Muscle of back (tissue), 11 donors: Measurements from ENCODE around the gene EFHD1. TPM values are rescaled to one million over a fixed set of nuclear protein-coding genes. Genes with fewer than 3 reads are reported as not detected.
"Not testable (repeated sequence)": the region's sequence is repeated elsewhere in the genome, so short reads cannot be mapped to it uniquely, and the experiment has no call there.

Source experiments
- DNase-seq, 3 donors: peaks; one replicate each; pipeline versions ENCODE4 v3.0.0 to v3.0.0-alpha.2; 2013
- polyA plus RNA-seq, 10 donors: library from polyadenylated mRNA; unstranded; fragments of 120-200 nt; gene quantifications; one replicate each; pipeline ENCODE4 v1.2.1, GENCODE V29; 2013; ENCODE audit not compliant: insufficient read length in 10 of 10

EFHD1 gene
- polyA plus RNA-seq, 10 donors, result 12.8 to 40.9 (median 25.5) TPM

DNA sequence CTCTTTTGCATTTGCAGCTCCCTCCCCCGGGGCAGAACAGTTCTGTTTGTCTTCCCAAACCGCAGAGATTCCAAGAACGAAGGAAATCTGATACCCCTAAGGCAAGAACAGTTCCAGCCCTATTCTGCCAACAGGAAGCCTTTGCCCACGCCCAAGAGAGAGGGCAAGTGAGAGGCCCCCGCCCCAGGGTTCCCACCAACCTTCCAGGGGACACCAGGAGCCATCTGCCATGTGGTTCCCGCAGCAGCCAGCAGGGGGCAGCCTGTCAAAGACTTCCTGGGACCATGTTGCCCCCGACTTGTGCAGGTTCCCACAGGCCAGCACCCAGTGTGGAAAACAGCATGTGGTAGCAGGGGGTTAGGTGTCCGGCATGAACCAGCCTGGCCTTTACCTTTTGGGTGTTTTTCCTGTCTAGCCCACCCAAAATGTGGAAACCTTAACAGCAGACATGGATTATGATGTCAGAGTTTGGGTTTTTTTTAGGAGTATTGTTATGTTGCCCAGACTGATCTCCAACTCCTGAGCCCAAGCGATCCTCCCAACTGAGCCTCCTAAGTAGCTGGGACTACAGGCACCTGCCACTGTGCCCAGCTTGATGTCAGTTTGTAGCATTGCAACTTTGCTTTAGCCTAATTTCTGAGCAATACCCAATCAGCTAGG lies 21.7 kb upstream of the EFHD1 start:
- DNase-seq, result peak in 1 of 3 donors; percentile 29

DNA sequence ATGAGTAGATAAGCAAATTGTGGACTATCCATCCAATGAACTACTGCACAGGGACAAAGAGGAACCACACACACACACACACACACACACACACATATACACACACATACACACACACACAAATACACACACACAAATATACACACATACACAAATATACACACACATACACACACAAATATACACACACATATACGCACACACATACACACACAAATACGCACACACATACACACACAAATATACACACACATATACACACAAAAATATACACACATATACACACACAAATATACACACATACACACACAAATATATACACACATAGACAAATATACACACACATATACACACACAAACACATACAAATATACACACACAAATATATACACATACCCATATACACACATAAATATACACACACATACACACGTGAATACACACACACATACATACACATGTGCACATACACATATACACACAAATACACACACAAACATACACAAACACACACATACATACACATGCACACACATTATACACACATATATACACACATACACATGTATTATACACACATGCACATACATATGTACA lies 19.8 kb upstream of the EFHD1 start:
- no peak for DNase-seq

DNA sequence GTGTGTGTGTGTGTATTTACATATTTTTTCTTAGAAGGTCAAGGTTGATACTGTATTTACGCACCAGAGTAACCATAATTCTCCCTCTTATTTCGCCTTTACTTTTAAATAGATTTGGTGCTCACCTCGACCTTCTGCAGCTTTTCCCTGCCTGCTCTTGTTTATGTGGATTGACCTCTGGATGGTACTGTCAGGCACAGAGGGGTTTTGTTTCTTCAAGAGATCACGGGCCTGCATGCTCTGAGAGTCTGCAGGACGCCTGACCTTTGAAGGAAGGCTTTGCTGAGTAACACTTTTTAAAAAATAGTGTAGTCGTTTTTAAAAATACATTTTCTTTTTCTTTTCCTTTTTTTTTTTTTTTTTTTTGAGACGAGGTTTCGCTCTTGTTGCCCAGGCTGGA lies 18.1 kb upstream of the EFHD1 start:
- no peak for DNase-seq

DNA sequence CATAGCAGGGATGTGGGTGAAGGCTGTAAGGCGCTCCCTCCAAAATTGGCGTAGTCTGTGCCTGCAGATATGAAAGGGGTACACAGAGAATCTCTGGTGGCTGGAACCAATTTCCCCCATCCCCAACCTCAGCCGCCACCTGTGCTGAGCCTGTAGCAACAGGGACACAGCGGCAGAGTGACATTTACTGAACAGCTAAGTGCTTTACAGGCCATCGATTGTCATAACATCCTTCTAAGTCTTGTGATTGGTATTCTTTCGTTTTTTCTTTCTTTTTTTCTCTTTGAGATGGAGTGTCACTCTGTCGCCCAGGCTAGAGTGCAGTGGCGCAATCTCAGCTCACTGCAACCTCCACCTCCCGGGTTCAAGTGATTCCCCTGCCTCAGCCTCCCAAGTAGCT lies 12.2 kb upstream of the EFHD1 start:
- DNase-seq, result no peak

DNA sequence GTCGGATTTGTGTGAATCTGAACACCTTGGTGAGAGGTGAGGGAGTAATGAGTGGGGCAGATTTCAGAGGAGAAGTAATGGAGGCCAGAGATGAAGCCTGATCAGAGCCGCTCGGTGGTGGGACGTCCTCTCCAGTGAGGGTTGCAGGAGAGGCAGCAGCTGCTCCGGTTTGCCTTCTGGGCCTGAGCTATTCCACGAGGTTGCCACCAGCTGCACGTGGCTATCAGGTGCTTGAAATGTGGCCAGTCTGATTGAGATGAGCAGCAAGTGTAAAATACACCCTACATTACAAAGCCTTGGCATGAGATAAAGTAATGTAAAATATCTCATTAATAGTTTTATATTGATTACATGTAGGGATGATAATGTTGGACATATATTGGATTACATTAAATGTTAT lies 10.8 kb upstream of the EFHD1 start:
- DNase-seq, result no peak

DNA sequence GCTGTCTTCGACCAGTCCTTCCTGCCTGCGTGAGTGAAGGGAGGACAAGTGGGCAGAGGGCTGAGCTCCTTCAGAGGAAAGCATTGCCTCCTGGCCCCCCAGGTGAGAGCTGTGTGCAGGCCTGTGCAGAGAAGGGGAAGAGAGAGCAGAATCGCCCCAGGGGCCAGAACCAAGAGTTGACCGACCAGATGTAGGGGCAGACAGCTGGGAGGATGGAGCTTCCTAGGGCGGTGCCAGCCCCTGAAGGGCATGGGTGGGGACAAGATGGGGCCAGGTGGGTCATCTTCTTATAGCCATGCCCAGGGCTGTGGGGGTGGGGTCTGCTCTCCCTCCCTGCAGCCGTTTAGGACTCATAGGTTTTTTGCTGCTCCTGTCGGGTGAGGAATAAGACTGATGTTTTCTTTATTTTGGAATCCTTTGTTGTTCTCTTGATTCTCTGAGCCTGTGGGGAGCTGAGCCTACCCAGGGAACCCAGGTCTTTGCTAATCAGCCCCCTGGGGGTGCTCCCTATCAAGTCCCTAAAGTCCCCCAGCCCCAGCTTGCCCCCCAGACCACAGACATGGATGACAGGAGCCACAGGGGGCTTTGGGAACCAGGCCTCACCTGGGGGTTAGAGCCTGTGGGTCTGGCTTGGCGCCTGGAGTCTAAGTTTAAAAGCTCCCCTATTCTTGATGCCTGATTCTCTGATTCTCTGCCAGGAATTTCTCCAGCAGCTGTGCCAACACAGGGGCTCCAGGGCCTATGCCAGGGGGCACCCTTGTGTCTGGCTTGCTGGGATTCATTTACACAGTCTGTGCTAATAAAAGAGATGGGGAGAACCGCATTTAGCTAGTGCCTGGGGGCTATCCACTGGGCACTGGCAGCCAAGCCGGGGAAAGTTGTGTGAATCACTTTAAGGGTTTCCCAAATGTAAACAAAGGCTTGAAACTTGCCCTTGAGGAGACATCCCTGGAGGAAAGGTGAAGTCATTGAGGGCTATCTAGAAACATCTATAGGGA lies 9.3 kb upstream of the EFHD1 start:
- DNase-seq, result no peak

DNA sequence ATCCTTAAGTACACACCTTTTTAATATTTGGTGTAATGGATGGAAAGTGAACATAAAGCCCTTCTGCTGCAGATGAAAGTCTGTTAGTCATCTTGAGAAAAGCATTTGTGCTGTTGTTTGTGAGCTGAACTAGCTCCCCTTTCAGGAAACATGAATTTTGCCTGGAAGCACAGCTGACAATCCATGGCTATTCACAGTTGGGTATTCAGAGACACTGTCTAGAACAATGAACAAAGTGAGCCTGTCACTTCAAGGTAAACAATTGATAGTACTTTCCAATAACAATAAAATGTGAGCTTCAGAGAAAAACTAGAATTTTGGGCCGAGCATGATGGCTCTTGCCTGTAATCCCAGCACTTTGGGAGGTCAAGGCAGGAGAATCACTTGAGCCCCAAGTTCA lies 6.8 kb upstream of the EFHD1 start:
- DNase-seq, result no peak

DNA sequence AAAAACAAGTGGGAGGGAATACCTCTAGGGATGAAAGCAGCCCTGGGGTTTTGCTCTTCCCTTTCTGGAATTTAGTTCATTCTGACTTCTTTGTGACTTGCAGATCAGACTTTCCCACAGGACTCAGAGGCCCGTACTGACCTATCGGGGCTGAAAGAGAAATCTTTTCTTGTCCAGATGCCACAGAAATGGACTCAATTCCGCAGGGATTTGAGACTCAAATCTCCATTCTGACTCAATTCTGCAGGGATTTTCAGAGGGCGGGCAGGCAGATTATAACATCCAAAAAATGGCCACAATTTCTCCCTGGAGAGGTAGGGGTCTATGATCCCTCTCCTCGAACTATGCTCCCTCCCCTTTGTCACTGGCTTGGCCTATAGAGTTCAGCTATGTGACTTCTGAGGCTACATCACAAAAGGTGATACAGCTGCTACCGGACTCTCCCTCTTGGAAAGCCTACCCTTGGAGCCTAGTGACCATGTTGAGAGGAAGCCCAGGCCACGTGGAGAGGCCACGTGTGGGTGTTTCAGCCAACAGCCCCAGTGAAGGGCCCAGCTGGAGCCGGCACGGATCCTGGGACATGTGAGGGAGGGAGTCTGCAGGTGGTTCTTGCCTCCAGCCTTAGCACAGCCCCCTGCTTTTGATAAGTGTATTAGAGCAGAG lies 4.8 kb upstream of the EFHD1 start:
- DNase-seq, result peak in 2 of 3 donors; percentile 60 to 76

DNA sequence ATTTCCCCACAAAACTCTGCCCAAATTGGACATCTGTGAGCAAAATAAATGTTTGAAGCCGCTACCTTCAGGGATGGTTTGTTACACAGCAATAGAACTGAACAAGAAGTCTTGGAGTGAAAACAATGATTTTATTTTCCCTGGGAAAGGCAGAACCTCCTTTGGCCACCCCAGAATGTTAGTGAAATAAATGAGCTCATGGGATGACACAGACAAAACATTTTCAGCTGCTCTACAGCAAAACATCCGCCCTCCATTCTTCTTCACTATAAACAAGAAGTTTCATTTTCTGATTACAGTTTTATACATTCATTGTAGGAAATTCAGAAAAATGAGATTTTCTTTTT lies 4.3 kb upstream of the EFHD1 start:
- DNase-seq, result no peak

DNA sequence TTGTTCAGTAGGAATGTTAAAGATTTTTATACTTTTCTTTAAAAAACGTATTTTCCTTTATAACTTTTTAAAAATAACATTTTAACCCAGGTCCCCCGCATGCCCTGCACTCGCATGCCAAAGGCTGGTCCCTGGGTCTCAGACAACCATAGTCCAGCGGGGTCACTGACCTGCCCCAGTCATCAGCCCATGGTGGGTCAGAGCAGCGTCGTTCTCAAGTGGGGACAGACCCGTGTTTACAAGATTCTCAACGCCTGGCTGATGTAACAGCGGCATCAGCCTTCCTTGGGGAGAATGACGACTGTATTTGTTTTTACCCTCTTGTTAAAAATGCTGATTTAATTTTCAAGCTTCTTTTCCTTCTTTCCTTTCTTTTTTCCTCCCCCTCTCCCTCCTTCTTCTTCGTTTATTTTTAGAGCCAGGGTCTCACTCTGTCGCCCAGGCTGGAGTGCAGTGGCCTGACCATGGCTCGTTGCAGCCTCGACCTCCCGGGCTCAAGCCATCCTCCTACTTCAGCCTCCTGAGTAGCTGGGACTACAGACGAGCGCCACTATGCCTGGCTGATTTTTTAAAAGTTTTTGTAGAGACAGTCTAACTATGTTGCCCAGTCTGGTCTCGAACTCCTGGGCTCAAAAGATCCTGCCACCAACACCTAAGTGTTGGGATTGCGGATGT lies 1.0 kb upstream of the EFHD1 start:
- no peak for DNase-seq

DNA sequence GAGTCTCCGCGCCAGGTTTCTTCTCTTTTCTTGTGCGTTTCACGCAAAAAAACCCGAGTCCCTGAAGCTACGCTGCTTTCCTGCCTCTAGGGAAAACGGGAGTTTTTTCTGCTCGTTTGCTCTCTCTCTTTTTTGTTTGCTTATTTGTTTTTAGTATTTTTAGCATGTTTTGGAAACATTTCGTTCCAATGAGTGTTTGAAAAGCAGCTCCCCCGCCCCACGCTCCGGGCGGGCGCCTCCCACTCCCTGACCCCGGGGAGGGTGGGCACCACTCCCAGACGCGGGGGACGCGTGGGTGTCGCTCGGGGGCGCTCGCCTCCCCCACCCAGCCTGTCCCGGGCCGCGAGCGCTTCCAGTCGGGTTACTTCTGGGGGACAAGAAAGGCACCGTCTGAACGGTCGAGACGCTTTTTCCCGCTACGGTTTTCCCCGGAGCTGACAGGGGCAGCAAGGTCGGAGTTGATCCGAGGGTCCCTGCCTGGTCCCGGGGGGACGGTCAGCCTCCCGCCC lies 446 bp upstream of the EFHD1 start:
- no peak for DNase-seq

DNA sequence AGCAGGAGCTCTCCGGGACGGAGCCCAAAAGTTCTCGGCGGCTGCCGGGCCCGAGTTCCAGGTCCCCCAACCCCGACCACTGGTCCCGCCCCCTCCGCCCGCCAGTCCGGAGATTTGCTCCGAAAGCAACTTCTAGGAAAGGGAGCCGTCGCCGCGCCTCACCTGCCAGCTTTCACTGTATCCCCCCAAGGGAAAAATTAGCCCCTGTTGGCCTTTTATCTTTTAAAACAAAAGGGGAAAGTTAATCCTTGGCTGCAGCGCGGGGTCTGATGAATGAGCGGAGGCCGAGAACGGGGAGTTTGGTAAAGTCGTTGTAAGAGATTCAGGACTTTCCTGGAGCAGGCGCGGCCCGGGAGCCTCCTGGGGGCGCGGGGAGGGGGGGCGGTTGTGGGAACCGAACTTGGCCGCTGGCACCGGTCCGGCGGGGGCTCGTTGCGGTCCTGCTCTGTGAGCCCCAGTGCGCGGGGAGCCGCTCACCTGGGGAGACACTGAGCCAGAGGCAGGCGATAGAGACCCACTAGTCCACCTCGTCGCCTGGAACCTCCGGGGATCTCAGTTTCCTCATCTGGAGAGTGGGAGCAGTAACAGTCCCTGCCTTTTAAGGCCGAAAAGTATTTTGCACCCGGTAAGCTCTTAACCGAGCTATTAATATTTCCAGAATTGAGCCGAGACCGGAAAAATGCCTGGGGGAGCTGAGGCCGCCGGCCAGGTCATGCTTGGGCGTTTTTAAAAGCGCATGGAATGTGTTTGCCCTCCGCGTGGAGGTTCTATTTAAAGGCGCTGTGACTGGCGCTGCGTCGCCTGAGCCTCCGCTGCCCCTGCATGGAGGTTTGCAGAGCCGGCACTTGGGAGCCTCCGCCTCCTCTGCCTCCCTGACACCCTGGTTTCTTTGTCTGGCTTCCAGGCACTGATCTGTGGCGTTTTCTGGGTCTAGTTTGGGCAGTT lies 1.1 kb downstream of the EFHD1 start:
- DNase-seq, result peak in 2 of 3 donors; percentile 31 to 54

DNA sequence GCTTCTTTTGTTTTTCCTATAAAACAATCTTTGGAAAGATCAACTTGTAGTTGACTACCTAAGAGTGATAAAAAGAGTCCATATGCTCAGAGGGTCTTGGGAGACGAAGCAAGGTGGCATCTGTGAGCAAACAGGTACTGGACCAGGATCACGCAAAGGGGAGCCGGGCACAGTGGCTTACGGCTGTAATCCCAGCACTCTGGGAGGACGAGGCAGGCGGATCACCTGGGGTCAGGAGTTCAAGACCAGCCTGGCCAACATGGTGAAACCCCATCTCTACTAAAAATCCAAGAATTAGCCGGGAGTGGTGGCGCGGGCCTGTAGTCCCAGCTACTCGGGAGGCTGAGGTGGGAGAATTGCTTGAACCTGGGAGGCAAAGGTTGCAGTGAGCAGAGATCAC lies 2.0 kb downstream of the EFHD1 start:
- DNase-seq, result not testable (repeated sequence)

DNA sequence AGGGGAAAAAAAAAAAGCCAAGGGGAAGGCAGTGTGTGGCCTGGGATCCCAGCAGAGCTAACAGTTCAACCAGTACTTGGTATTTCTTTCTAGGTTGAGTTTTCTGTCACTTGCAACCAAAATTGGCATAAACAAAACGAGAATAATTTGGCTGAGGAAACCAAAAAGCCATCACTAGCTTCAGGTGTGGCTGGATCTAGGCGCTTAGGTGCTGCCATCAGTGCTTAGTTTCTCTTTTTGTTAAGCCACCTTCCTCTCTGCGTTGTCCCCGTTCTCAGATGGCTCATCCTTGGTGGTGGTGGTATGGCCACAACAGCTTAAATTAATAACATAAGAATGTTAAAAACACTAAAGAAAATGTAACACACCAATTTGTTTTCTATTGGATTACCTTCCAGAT lies 2.4 kb downstream of the EFHD1 start:
- DNase-seq, result no peak

DNA sequence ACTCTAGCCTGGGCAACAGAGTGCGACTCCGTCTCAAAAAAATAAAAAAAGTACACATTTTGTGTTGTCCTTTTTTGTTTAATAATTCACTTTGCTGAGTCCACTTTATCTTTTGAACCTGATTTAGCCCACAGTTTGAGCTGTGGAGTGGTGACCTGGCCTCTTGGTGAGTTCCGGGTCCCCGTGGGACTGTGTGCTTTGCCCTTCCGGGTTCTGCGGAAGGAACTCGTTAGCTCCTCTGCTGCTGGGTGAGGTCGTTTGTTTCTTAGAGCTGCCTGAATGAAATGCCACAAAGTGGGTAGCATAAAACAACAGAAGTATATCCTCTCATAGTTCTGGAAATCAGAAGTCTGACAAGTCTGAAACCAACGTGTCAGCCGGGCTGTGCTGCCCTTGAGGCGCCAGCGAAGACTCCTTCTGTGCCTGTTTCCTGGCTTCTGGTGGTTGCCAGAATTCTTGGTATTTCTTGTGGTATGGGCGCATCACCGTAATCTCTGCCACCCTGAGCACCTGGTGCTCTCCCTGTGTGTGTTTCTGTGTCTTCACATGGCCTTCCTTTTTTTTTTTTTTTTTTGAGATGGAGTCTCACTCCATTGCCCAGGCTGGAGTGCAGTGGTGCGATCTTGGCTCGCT lies 3.5 kb downstream of the EFHD1 start:
- no peak for DNase-seq

DNA sequence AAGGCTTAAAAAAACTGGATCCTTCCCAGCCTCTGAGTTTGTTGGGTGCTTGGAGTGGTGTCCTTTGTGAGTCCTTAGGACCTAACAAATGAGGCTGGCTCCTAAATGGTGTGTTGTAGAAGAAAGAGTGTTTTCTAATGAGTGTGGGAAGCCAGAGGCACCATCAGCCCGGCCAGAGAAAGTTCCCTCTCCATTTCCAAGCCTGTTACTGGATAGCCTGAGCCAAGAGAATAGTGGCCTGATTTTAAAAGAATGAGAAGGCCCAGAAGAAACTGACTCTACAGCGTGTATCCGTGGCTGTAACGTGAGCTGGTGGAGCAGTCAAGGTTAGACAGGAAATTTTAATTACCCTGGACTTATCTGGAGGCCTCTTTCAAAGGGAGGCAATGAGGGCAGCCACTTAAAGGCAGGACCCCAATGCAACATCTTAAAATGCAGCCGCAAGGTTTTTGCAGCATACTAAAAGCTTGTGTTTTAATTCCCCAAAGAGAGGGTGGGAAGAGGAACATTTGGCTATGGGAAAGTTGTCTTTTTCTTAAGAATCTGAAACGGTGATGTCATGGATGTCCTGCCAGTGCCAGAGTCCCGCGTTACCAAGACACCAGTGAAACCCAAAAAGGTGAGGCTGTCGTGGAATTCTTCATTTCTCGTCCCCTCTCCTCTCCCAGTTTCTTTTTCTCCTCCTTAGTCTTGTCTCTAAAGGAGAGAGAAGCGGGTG lies 4.6 kb downstream of the EFHD1 start:
- DNase-seq, result peak in 2 of 3 donors; percentile 42 to 68

DNA sequence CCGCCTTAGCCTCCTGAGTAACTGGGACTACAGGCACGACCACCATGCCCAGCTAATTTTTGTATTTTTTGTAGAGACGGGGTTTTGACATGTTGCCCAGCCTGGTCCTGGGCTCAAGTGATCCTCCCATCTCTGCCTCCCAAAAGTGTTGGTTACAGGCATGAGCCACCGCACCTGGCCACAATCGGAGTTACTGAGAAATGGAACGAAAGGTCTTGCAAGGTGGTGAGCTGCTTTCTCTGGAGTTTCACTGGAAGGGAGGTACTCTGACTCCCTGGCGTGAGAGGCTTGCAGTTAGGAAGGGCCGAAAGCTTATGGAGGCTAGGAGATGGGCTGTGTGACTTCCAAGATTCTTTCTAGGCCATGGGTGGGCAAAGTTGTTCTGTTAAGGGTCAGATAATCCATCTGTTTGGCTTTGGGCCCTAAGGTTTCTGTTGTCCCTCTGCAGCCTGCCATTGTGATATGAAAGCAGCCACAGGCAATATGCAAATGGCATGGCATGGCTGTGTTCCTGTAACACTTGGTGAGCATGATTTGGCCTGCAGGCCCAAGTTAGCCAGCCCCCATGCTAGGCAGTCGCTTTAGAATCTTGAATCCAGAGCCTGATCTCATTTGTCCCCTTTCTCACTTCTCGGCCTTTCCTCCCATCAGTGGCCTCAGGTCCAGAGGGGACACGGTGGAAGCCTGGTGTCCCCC lies 7.9 kb downstream of the EFHD1 start:
- no peak for DNase-seq

DNA sequence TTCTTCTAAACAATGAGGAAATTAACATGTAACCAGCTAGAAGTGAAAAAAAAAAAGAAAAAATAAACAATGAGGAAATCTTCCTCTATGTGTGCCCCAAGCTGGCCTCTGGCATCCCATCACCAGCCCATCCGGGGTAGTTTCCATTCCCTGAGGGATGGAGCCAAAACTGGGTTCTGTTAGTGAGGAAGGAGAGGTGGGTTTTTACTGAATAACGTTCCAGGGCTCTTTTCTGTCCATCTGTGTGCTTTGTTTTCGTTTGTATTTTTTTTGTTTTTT lies 9.7 kb downstream of the EFHD1 start:
- no peak for DNase-seq
